ENCODE data around the gene ELMO3.

Gene ELMO3

GRCh38 chr16:67242138-67242730 is 43.3 kb downstream of the ELMO3 start:
- no peak for DNase-seq (ENCODE audit: low spot score in 2 of 2)
- peaks cover 58% of the 10 kb centered on the region for H3K36me3 Mint-ChIP-seq
- peak overlapping the region; percentile 90 for H3K27ac Mint-ChIP-seq
- no peak for ATAC-seq
- no peak overlapping the region for H3K4me3 Mint-ChIP-seq
- H3K4me1 Mint-ChIP-seq: peaks cover 47% of the 10 kb centered on the region
- H3K9me3 Mint-ChIP-seq: no peaks in the 10 kb centered on the region

GRCh38 chr16:67243481-67243880 is 44.5 kb downstream of the ELMO3 start:
- Mint-ChIP-seq H3K36me3 (peaks cover 51% of the 10 kb centered on the region), H3K9me3 (no peaks in the 10 kb centered on the region), H3K27ac (peak overlapping the region; percentile 98), H3K4me1 (peaks cover 50% of the 10 kb centered on the region), H3K4me3 (peak overlapping the region; percentile 86)
- DNase-seq (ENCODE audit: low spot score in 2 of 2) (no peak), ATAC-seq (no peak)

- ATAC-seq (peak; percentile 79), DNase-seq (ENCODE audit: low spot score in 2 of 2) (peak; percentile 56 to 88)
- Mint-ChIP-seq H3K9me3 (no peaks in the 10 kb centered on the region), H3K4me3 (peak overlapping the region; percentile 86), H3K4me1 (peaks cover 56% of the 10 kb centered on the region), H3K36me3 (peaks cover 40% of the 10 kb centered on the region), H3K27ac (peak overlapping the region; percentile 98)
Observed at GRCh38 chr16:67244387-67245185, 45.7 kb downstream of the ELMO3 start.

- Mint-ChIP-seq H3K4me3 (peak overlapping the region; percentile 86), H3K4me1 (peaks cover 62% of the 10 kb centered on the region)
Observed at GRCh38 chr16:67245186-67245585, 46.3 kb downstream of the ELMO3 start.

GRCh38 chr16:67245674-67246080 is 46.7 kb downstream of the ELMO3 start:
- Mint-ChIP-seq H3K27ac (peak overlapping the region; percentile 98), H3K4me1 (peaks cover 61% of the 10 kb centered on the region), H3K36me3 (peaks cover 30% of the 10 kb centered on the region), H3K4me3 (peak overlapping the region; percentile 86), H3K9me3 (no peaks in the 10 kb centered on the region)
- ATAC-seq (no peak), DNase-seq (ENCODE audit: low spot score in 2 of 2) (no peak)

More at GRCh38 chr16:67245186-67245585, 46.3 kb downstream of the ELMO3 start:
- peaks cover 34% of the 10 kb centered on the region for H3K36me3 Mint-ChIP-seq
- ATAC-seq (no peak), DNase-seq (ENCODE audit: low spot score in 2 of 2) (no peak)
- H3K27ac Mint-ChIP-seq: peak overlapping the region; percentile 98
- no peaks in the 10 kb centered on the region for H3K9me3 Mint-ChIP-seq

GRCh38 chr16:67246081-67246755 is 47.3 kb downstream of the ELMO3 start:
- peak overlapping the region; percentile 98 for H3K27ac Mint-ChIP-seq
- no peaks in the 10 kb centered on the region for H3K9me3 Mint-ChIP-seq
- DNase-seq (ENCODE audit: low spot score in 2 of 2) (peak; percentile 50 to 87), ATAC-seq (peak; percentile 32)
- peaks cover 26% of the 10 kb centered on the region for H3K36me3 Mint-ChIP-seq
- H3K4me3 Mint-ChIP-seq: peak overlapping the region; percentile 86
- H3K4me1 Mint-ChIP-seq: peaks cover 56% of the 10 kb centered on the region

- H3K4me1 Mint-ChIP-seq: peaks cover 50% of the 10 kb centered on the region
Observed at GRCh38 chr16:67246756-67247191, 47.8 kb downstream of the ELMO3 start.

GRCh38 chr16:67247192-67248072 is 48.5 kb downstream of the ELMO3 start, which contains the start of gene FHOD1:
Gene FHOD1, minus strand, starts transcription at chr16:67247481. Its CDS starts 71 bp downstream, at chr16:67247410.
- Mint-ChIP-seq H3K27ac (peak within 1 kb of the TSS; percentile 96), H3K36me3 (peaks cover 19% of the 10 kb centered on the region), H3K4me3 (peak within 1 kb of the TSS; percentile 86), H3K9me3 (no peaks in the 10 kb centered on the region), H3K4me1 (peaks cover 48% of the 10 kb centered on the region)
- ATAC-seq: peak; percentile 77
- peak; percentile 98 to 100 for DNase-seq (ENCODE audit: low spot score in 2 of 2)

More at GRCh38 chr16:67246756-67247191, 47.8 kb downstream of the ELMO3 start:
- no peaks in the 10 kb centered on the region for H3K9me3 Mint-ChIP-seq
- peak overlapping the region; percentile 86 for H3K4me3 Mint-ChIP-seq
- ATAC-seq (peak; percentile 1), DNase-seq (ENCODE audit: low spot score in 2 of 2) (peak; percentile 47 to 85)
- peaks cover 20% of the 10 kb centered on the region for H3K36me3 Mint-ChIP-seq
- peak overlapping the region; percentile 96 for H3K27ac Mint-ChIP-seq

GRCh38 chr16:67248073-67248400 is 49.1 kb downstream of the ELMO3 start:
- H3K36me3 Mint-ChIP-seq: peaks cover 19% of the 10 kb centered on the region
- H3K4me3 Mint-ChIP-seq: peak overlapping the region; percentile 86
- no peak for ATAC-seq
- H3K9me3 Mint-ChIP-seq: no peaks in the 10 kb centered on the region
- H3K27ac Mint-ChIP-seq: peak overlapping the region; percentile 96
- H3K4me1 Mint-ChIP-seq: peaks cover 44% of the 10 kb centered on the region
- no peak for DNase-seq (ENCODE audit: low spot score in 2 of 2)

- Mint-ChIP-seq H3K27ac (peak within 1 kb of the TSS; percentile 96), H3K4me3 (peak within 1 kb of the TSS; percentile 86), H3K36me3 (peaks cover 19% of the 10 kb centered on the region), H3K4me1 (peaks cover 44% of the 10 kb centered on the region), H3K9me3 (no peaks in the 10 kb centered on the region)
- ATAC-seq (no peak), DNase-seq (ENCODE audit: low spot score in 2 of 2) (peak; percentile 36 to 69)
Observed at GRCh38 chr16:67248401-67249177, 49.7 kb downstream of the ELMO3 start, which contains the start of gene SLC9A5. Gene SLC9A5, plus strand, starts transcription at chr16:67248979. Its CDS starts 36 bp downstream, at chr16:67249015.

GRCh38 chr16:67249178-67250044 is 50.5 kb downstream of the ELMO3 start:
- no peak for DNase-seq (ENCODE audit: low spot score in 2 of 2)
- peak overlapping the region; percentile 96 for H3K27ac Mint-ChIP-seq
- peaks cover 16% of the 10 kb centered on the region for H3K36me3 Mint-ChIP-seq
- ATAC-seq: no peak
- H3K4me3 Mint-ChIP-seq: peak overlapping the region; percentile 86
- H3K4me1 Mint-ChIP-seq: peaks cover 37% of the 10 kb centered on the region
- no peaks in the 10 kb centered on the region for H3K9me3 Mint-ChIP-seq

GRCh38 chr16:67250045-67250327 is 51.1 kb downstream of the ELMO3 start:
- no peaks in the 10 kb centered on the region for H3K9me3 Mint-ChIP-seq
- H3K4me1 Mint-ChIP-seq: peaks cover 31% of the 10 kb centered on the region
- ATAC-seq (no peak), DNase-seq (ENCODE audit: low spot score in 2 of 2) (no peak)
- H3K27ac Mint-ChIP-seq: peak overlapping the region; percentile 96
- peaks cover 10% of the 10 kb centered on the region for H3K36me3 Mint-ChIP-seq
- H3K4me3 Mint-ChIP-seq: peak overlapping the region; percentile 86

All from stimulated activated effector memory CD8-positive, alpha-beta T cell treated with anti-CD3 and anti-CD28 coated beads, Interleukin-12 subunit alpha, Interleukin-12 subunit beta, amount 100 ng/mL, for 72 hours (primary cell).